Measurements from ENCODE around the gene ADAMTSL1. TPM values are rescaled to one million over a fixed set of nuclear protein-coding genes. Genes with fewer than 3 reads are reported as not detected.

The ADAMTSL1 gene
- total RNA-seq, 2 experiments from 2014 or later = not detected

DNA sequence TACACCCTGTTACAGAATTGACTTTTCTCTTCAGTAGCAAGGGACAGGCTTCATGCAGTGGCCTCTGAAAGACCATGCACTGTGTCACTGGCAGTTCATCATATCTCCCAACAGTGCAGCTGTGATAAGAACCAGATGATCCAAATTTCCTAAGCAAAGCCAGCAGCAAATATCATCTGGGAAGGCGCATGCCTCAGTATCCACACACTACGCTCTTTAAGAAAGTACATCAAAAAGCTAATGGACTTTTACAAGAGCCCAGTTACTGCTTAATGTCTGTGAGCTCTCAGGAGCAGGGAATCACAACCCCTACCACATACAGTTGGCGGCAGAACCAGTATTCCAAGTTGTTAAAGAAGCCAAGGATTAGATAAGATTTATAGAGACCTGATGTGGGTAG lies 25.1 kb downstream of the ADAMTSL1 start:
- no peak for ATAC-seq (ENCODE audit: low read depth)
- Mint-ChIP-seq H3K36me3 (no peaks in the 10 kb centered on the region), H3K4me3 (no peak overlapping the region), H3K4me1 (no peaks in the 10 kb centered on the region), H3K9me3 (no peaks in the 10 kb centered on the region), H3K27me3 (no peaks in the 10 kb centered on the region), H3K27ac (no peak overlapping the region)
- POLR2A ChIA-PET = no interaction called here
- no peak for DNase-seq

- Mint-ChIP-seq H3K27ac (no peak overlapping the region), H3K9me3 (no peaks in the 10 kb centered on the region), H3K27me3 (no peaks in the 10 kb centered on the region), H3K4me1 (no peaks in the 10 kb centered on the region), H3K36me3 (no peaks in the 10 kb centered on the region), H3K4me3 (no peak overlapping the region)
- no peak for DNase-seq
- POLR2A ChIA-PET = no interaction called here
- no peak for ATAC-seq (ENCODE audit: low read depth)
Measured at GRCh38 chr9:18499980-18500379, 26.0 kb downstream of the ADAMTSL1 start.

DNA sequence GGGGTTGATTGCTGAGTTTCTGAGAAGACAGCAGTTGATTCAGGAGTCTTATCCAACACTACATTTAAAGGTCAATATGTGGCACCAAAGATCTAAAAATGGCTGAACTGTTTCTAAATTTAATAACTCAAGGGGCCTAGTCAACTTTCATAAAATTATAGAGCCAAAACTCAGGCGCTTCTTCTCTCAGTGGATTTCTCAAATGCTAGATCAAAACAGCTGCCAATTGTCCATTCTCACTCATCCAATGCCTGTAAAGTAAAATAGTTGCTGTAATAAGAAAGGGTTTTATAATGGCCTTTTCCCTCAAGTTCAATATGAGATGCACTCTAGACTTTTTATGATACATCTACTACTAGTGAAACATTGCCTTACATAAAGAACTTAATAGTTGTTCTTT lies 26.5 kb downstream of the ADAMTSL1 start:
- DNase-seq = no peak
- POLR2A ChIA-PET = no interaction called here
- Mint-ChIP-seq H3K27me3 (no peaks in the 10 kb centered on the region), H3K36me3 (no peaks in the 10 kb centered on the region), H3K4me1 (no peaks in the 10 kb centered on the region), H3K4me3 (no peak overlapping the region), H3K27ac (no peak overlapping the region), H3K9me3 (no peaks in the 10 kb centered on the region)
- no peak for ATAC-seq (ENCODE audit: low read depth)

GRCh38 chr9:18501949-18502348 lies 28.0 kb downstream of the ADAMTSL1 start:
- ATAC-seq (ENCODE audit: low read depth) (no peak), DNase-seq (no peak)
- POLR2A ChIA-PET = no interaction called here
- Mint-ChIP-seq H3K4me1 (no peaks in the 10 kb centered on the region), H3K27ac (no peak overlapping the region), H3K9me3 (no peaks in the 10 kb centered on the region), H3K4me3 (no peak overlapping the region), H3K27me3 (no peaks in the 10 kb centered on the region), H3K36me3 (no peaks in the 10 kb centered on the region)

GRCh38 chr9:18502546-18502945 lies 28.6 kb downstream of the ADAMTSL1 start:
- no peaks in the 10 kb centered on the region for H3K9me3 Mint-ChIP-seq
- H3K4me1 Mint-ChIP-seq = no peaks in the 10 kb centered on the region

DNA sequence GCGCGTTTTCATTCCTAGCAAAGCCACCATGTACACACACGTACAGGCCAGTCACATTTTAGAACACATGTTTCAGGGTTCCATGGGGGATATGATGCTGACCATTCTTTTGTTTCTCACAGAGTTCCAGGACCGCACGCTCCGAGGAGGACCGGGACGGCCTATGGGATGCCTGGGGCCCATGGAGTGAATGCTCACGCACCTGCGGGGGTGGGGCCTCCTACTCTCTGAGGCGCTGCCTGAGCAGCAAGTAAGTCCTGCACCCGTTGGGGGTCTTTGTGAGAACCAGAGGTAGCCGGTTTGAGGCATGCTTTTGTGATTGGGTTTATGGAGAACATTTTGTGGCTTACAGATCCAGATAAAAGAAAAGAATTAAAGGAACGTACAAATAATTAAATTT lies 30.8 kb downstream of the ADAMTSL1 start:
- no peaks in the 10 kb centered on the region for H3K4me1 Mint-ChIP-seq
- ATAC-seq (ENCODE audit: low read depth) = no peak
- no peaks in the 10 kb centered on the region for H3K36me3 Mint-ChIP-seq
- H3K27ac Mint-ChIP-seq = no peak overlapping the region
- POLR2A ChIA-PET = no interaction called here
- H3K9me3 Mint-ChIP-seq = no peaks in the 10 kb centered on the region
- H3K27me3 Mint-ChIP-seq = no peaks in the 10 kb centered on the region
- no peak for DNase-seq
- H3K4me3 Mint-ChIP-seq = no peak overlapping the region

More at GRCh38 chr9:18502546-18502945, 28.6 kb downstream of the ADAMTSL1 start:
- H3K4me3 Mint-ChIP-seq = no peak overlapping the region
- H3K27me3 Mint-ChIP-seq = no peaks in the 10 kb centered on the region
- DNase-seq (no peak), ATAC-seq (ENCODE audit: low read depth) (no peak)
- POLR2A ChIA-PET = no interaction called here
- no peaks in the 10 kb centered on the region for H3K36me3 Mint-ChIP-seq
- H3K27ac Mint-ChIP-seq = no peak overlapping the region

- POLR2A ChIA-PET = no interaction called here
- Mint-ChIP-seq H3K9me3 (no peaks in the 10 kb centered on the region), H3K4me3 (no peak overlapping the region), H3K27ac (no peak overlapping the region), H3K36me3 (no peaks in the 10 kb centered on the region), H3K4me1 (no peaks in the 10 kb centered on the region), H3K27me3 (no peaks in the 10 kb centered on the region)
- ATAC-seq (ENCODE audit: low read depth) = no peak
- DNase-seq = no peak
Measured at GRCh38 chr9:18507151-18507550, 33.2 kb downstream of the ADAMTSL1 start.

DNA sequence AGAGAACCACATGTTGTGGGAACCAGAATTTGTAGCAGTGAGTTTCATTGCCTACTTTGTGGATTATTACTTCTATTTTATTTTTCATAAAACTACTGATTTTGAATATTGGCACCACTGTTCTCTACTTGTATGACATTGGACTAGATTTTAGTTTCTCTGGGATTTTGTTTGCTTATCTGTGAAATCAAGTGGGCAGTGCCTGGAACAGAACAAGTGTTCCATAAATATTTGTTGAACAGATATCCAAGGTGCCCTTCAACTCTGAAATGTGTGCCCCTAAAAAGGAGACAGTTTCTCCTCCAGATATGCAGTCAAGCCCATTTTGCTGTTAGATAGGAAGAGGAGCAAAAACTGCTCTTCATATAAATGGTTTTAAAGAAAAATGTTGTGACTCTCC lies 42.6 kb downstream of the ADAMTSL1 start:
- POLR2A ChIA-PET = no interaction called here
- H3K27me3 Mint-ChIP-seq = no peaks in the 10 kb centered on the region
- no peaks in the 10 kb centered on the region for H3K36me3 Mint-ChIP-seq
- H3K4me3 Mint-ChIP-seq = no peak overlapping the region
- no peaks in the 10 kb centered on the region for H3K4me1 Mint-ChIP-seq
- peaks cover 2% of the 10 kb centered on the region for H3K9me3 Mint-ChIP-seq
- no peak overlapping the region for H3K27ac Mint-ChIP-seq
- ATAC-seq (ENCODE audit: low read depth) (no peak), DNase-seq (no peak)

DNA sequence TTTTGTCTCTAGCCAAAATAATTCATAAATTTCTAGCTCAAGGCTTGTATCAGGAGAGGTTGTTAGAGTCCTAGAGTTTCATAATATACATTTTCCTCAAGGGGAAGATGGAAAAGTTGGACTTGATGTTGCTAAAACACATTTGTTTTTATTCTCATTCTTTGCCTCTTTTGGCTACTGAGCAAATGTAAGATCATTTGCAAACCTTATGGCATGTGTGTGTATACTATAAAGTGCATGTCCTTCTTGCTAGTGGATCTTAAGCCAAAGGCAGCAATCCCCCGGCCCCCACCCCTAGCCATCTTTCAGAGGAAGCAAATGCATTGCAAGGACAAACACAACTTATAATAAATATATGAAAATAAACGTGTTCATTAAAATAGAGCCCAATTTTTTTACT lies 43.0 kb downstream of the ADAMTSL1 start:
- H3K4me1 Mint-ChIP-seq = no peaks in the 10 kb centered on the region
- DNase-seq = no peak
- ATAC-seq (ENCODE audit: low read depth) = no peak
- POLR2A ChIA-PET = no interaction called here
- no peaks in the 10 kb centered on the region for H3K36me3 Mint-ChIP-seq
- peaks cover 2% of the 10 kb centered on the region for H3K9me3 Mint-ChIP-seq
- no peak overlapping the region for H3K4me3 Mint-ChIP-seq
- H3K27me3 Mint-ChIP-seq = no peaks in the 10 kb centered on the region
- H3K27ac Mint-ChIP-seq = no peak overlapping the region

- Mint-ChIP-seq H3K4me1 (no peaks in the 10 kb centered on the region), H3K4me3 (no peak overlapping the region), H3K27ac (no peak overlapping the region), H3K36me3 (no peaks in the 10 kb centered on the region), H3K9me3 (peaks cover 2% of the 10 kb centered on the region), H3K27me3 (no peaks in the 10 kb centered on the region)
- POLR2A ChIA-PET = no interaction called here
- ATAC-seq (ENCODE audit: low read depth) = no peak
- no peak for DNase-seq
Measured at GRCh38 chr9:18520416-18521047, 46.6 kb downstream of the ADAMTSL1 start.

- ATAC-seq (ENCODE audit: low read depth) (no peak), DNase-seq (no peak)
- Mint-ChIP-seq H3K27me3 (no peaks in the 10 kb centered on the region), H3K27ac (no peak overlapping the region), H3K4me1 (no peaks in the 10 kb centered on the region), H3K9me3 (no peaks in the 10 kb centered on the region), H3K4me3 (no peak overlapping the region), H3K36me3 (no peaks in the 10 kb centered on the region)
- POLR2A ChIA-PET = no interaction called here
Measured at GRCh38 chr9:18526685-18527084, 52.7 kb downstream of the ADAMTSL1 start.

- H3K36me3 Mint-ChIP-seq = no peaks in the 10 kb centered on the region
- DNase-seq = no peak
- POLR2A ChIA-PET = no interaction called here
- peaks cover 20% of the 10 kb centered on the region for H3K9me3 Mint-ChIP-seq
- no peaks in the 10 kb centered on the region for H3K4me1 Mint-ChIP-seq
- H3K27ac Mint-ChIP-seq = no peak overlapping the region
- H3K4me3 Mint-ChIP-seq = no peak overlapping the region
- no peak for ATAC-seq (ENCODE audit: low read depth)
- no peaks in the 10 kb centered on the region for H3K27me3 Mint-ChIP-seq
Measured at GRCh38 chr9:18531136-18532065, 57.4 kb downstream of the ADAMTSL1 start.

DNA sequence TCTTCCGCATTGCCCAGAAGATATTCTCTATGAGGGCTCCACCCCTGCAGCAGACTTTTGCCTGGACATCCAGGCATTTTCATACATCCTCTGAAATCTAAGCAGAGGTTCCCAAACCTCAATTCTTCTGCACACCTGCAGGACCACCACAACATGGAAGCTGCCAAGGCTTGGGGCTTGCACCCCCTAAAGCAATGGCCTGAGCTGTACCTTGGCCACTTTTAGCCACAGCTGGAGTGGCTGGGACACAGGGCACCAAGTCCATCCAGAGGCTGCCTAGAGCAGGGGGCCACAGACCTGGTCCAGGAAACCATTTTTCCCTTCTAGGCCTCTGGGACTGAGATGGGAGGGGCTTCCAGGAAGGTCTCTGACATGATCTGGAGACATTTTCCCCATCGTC lies 60.7 kb downstream of the ADAMTSL1 start:
- H3K27me3 Mint-ChIP-seq = no peaks in the 10 kb centered on the region
- POLR2A ChIA-PET = no interaction called here
- peaks cover 21% of the 10 kb centered on the region for H3K9me3 Mint-ChIP-seq

DNA sequence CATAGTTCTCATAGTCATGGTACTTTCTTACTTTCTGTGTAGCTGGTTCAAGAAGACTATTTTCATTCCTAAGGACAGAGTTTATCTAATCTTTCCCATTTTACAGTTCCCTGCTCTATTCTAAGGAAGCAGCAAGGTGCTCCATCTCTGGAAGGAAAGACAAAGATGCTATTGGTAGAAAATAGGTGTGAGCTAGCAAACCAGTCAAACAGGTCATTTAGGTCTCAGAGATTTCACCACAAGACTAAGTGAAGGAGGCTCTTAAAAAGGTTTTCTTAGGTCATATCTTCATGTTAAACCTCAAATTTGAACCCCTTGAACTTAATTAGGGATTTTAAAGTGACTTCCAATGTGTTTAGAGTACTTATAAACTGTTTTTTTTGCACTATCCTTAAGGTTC lies 62.6 kb downstream of the ADAMTSL1 start:
- no peak for DNase-seq
- POLR2A ChIA-PET = no interaction called here
- Mint-ChIP-seq H3K27me3 (no peaks in the 10 kb centered on the region), H3K36me3 (no peaks in the 10 kb centered on the region), H3K4me1 (no peaks in the 10 kb centered on the region), H3K9me3 (peaks cover 21% of the 10 kb centered on the region), H3K27ac (no peak overlapping the region), H3K4me3 (no peak overlapping the region)
- ATAC-seq (ENCODE audit: low read depth) = no peak

More for the DNA sequence above, 60.7 kb downstream of the ADAMTSL1 start:
- ATAC-seq (ENCODE audit: low read depth) (no peak), DNase-seq (no peak)
- Mint-ChIP-seq H3K4me3 (no peak overlapping the region), H3K36me3 (no peaks in the 10 kb centered on the region), H3K27ac (no peak overlapping the region), H3K4me1 (no peaks in the 10 kb centered on the region)

All from activated naive CD8-positive, alpha-beta T cell treated with anti-CD3 and anti-CD28 coated beads, Interleukin-2, amount 10 ng/mL, durations not matched to agents 7 days and 5 days (primary cell).